Calu3 (cell line): Measurements from ENCODE around the gene GIGYF1. TPM values are rescaled to one million over a fixed set of nuclear protein-coding genes. Genes with fewer than 3 reads are reported as not detected.

Experiments used
- BruUV-seq: library from RNA; stranded (reverse); fragments of 400-500 nt; replicated peaks from 2 replicates; lab custom pipeline; 2021; lab: Mats Ljungman, UMichigan
- CTCF ChIA-PET: fragments of 300-600 bp; sonication (Branson Sonifier 250); formaldehyde crosslinking; loops from one replicate; lab custom pipeline; 2022; ENCODE audit warnings: antibody characterized with exemption; lab: Charles Lee
- DNase-seq: peaks from one replicate; pipeline ENCODE4 v3.0.0; 2022
- H3K27ac Mint-ChIP-seq: one replicate; pipeline ENCODE4 v1.8.0; 2022; ENCODE audit warnings: mixed read lengths; ENCODE audit not compliant: unreplicated experiment
- H3K27me3 Mint-ChIP-seq: one replicate; pipeline ENCODE4 v1.8.0; 2022; ENCODE audit warnings: mixed read lengths; ENCODE audit not compliant: unreplicated experiment
- H3K36me3 Mint-ChIP-seq: one replicate; pipeline ENCODE4 v1.8.0; 2022; ENCODE audit warnings: mild to moderate bottlenecking, moderate library complexity, mixed read lengths; ENCODE audit not compliant: insufficient read depth, unreplicated experiment
- H3K4me1 Mint-ChIP-seq: one replicate; pipeline ENCODE4 v1.8.0; 2022; ENCODE audit warnings: mild to moderate bottlenecking, low read depth, mixed read lengths; ENCODE audit not compliant: unreplicated experiment
- H3K4me3 Mint-ChIP-seq: one replicate; pipeline ENCODE4 v1.8.0; 2022; ENCODE audit warnings: mild to moderate bottlenecking, low read depth, moderate library complexity, mixed read lengths; ENCODE audit not compliant: unreplicated experiment
- H3K9me3 Mint-ChIP-seq: one replicate; pipeline ENCODE4 v1.8.0; 2022; ENCODE audit warnings: low read depth, mixed read lengths; ENCODE audit not compliant: unreplicated experiment
- intact Hi-C: fragments of 100-400 bp; cut with micrococcal nuclease; formaldehyde crosslinking; loops from one replicate; pipeline ENCODE4 v1.10.0; 2022; ENCODE audit not compliant: unreplicated experiment
- total RNA-seq: library from RNA; stranded (reverse); gene quantifications from 2 replicates; pipeline ENCODE4 v1.2.3, GENCODE V29; 2022
- TF ChIP-seq, protein P1 (sequence below): fragments of 200-600 bp; IDR thresholded peaks from one replicate; pipeline ENCODE4 v1.8.0; 2022; ENCODE audit warnings: antibody characterized with exemption; ENCODE audit not compliant: unreplicated experiment

The GIGYF1 gene
- total RNA-seq, 1 experiment from 2014 or later = 30.8 TPM

- TF ChIP-seq, protein P1, sequence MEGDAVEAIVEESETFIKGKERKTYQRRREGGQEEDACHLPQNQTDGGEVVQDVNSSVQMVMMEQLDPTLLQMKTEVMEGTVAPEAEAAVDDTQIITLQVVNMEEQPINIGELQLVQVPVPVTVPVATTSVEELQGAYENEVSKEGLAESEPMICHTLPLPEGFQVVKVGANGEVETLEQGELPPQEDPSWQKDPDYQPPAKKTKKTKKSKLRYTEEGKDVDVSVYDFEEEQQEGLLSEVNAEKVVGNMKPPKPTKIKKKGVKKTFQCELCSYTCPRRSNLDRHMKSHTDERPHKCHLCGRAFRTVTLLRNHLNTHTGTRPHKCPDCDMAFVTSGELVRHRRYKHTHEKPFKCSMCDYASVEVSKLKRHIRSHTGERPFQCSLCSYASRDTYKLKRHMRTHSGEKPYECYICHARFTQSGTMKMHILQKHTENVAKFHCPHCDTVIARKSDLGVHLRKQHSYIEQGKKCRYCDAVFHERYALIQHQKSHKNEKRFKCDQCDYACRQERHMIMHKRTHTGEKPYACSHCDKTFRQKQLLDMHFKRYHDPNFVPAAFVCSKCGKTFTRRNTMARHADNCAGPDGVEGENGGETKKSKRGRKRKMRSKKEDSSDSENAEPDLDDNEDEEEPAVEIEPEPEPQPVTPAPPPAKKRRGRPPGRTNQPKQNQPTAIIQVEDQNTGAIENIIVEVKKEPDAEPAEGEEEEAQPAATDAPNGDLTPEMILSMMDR = no peak
- BruUV-seq = no TSS peak
- no peak overlapping the region for H3K4me3 Mint-ChIP-seq
- H3K27me3 Mint-ChIP-seq = no peaks in the 10 kb centered on the region
- H3K36me3 Mint-ChIP-seq = peaks cover 29% of the 10 kb centered on the region
- no peak overlapping the region for H3K27ac Mint-ChIP-seq
- CTCF ChIA-PET = no interaction called here
- DNase-seq = no peak
- no peaks in the 10 kb centered on the region for H3K9me3 Mint-ChIP-seq
- H3K4me1 Mint-ChIP-seq = peaks cover 10% of the 10 kb centered on the region
- intact Hi-C loops = no loop called here
Measured at GRCh38 chr7:100689230-100690135, 4.6 kb downstream of the GIGYF1 start.

DNA sequence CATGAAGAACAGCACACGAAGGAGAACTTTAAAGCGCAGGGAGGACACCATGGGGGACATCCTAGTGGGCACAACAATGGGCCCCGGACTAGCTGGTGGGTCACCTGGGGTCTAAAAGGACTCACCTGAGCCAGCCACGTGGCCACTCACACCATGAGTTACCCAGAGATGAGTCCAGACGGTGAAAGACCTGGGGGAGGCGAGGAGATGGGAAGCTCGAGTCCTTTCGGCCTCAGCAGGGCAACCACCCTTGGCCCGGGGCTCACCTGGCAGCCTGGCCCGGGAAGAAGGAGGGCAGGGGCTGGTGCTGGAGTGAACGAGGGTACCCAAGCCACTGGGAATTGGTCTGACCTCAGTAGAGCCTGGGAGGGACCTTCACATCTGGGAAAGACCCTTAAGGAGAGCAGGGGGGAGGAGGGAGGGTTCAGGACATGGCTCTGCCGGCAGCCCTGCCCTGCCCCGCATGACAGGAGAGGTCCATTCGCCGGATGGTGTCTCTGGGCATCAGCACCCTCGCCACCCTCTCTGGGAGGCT is 5.7 kb downstream of the GIGYF1 start:
- no TSS peak for BruUV-seq
- peaks cover 28% of the 10 kb centered on the region for H3K36me3 Mint-ChIP-seq
- CTCF ChIA-PET = no interaction called here
- no peak for DNase-seq
- H3K4me3 Mint-ChIP-seq = no peak overlapping the region
- H3K9me3 Mint-ChIP-seq = no peaks in the 10 kb centered on the region
- H3K27ac Mint-ChIP-seq = no peak overlapping the region
- intact Hi-C loops = no loop called here
- TF ChIP-seq, protein P1 = no peak
- no peaks in the 10 kb centered on the region for H3K27me3 Mint-ChIP-seq
- H3K4me1 Mint-ChIP-seq = peaks cover 10% of the 10 kb centered on the region

DNA sequence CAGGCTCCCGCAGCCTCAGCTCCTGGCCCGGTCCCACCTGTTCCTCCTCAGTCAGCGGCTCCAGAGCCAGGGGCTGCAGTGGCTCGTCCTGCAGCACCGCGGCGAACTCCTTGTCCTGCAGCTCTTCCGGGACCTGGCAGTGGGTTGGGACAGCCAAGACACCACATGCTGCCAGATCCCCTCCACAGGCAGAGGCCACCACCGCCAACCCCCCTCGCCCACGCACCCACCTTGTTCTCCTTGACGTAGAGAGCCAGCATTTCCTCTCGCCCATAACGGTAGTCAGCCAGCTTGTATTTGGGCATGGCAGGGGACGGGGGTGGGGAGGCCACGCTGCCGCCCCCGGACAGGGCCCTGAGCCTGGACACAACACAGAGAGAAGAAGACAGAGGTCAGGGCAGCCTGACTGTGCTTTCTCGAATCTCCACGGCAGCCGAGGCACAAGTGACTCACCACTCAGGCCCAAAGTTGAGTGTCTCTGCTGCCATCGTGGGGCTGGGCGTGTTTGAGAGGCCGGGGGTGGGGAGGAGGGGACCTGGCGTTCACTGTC is 6.2 kb downstream of the GIGYF1 start:
- TF ChIP-seq, protein P1 = no peak
- H3K9me3 Mint-ChIP-seq = no peaks in the 10 kb centered on the region
- no peak for DNase-seq
- H3K4me1 Mint-ChIP-seq = peaks cover 4% of the 10 kb centered on the region
- peaks cover 27% of the 10 kb centered on the region for H3K36me3 Mint-ChIP-seq
- H3K27me3 Mint-ChIP-seq = no peaks in the 10 kb centered on the region
- intact Hi-C loops = no loop called here
- CTCF ChIA-PET = no interaction called here
- no peak overlapping the region for H3K4me3 Mint-ChIP-seq
- BruUV-seq = no TSS peak
- no peak overlapping the region for H3K27ac Mint-ChIP-seq

DNA sequence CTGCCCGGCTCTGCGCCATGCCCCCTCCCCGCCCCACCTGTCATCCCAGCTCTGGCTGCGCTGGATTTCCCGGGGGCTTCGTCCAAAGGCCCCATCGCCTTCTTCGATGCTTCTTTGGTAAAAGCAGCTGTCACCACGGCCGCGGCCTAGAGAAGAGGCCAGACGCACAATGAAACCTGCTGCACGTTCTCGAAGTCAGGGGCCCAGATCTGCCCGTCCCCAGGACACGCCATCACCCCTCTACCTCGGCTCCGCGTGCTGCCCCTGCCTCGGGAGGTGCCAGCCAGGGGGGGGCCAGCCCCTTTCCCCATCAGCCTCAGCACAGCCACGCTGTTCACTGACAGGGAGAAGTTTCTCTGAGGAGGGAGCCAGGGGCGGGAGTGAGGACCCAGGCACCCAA is 6.8 kb downstream of the GIGYF1 start:
- no peak overlapping the region for H3K27ac Mint-ChIP-seq
- no peak overlapping the region for H3K4me3 Mint-ChIP-seq
- BruUV-seq = no TSS peak
- intact Hi-C loops = no loop called here
- no peaks in the 10 kb centered on the region for H3K4me1 Mint-ChIP-seq
- CTCF ChIA-PET = no interaction called here
- no peaks in the 10 kb centered on the region for H3K27me3 Mint-ChIP-seq
- DNase-seq = no peak
- no peaks in the 10 kb centered on the region for H3K9me3 Mint-ChIP-seq
- peaks cover 30% of the 10 kb centered on the region for H3K36me3 Mint-ChIP-seq
- TF ChIP-seq, protein P1 = no peak
